Glutamatergic neuron (in vitro differentiated cells): ENCODE results near the gene TNIP1. TPM values are rescaled to one million over a fixed set of nuclear protein-coding genes. Genes with fewer than 3 reads are reported as not detected.

Source experiments
- DNase-seq: peaks from one replicate; pipeline ENCODE4 v3.0.0; 2022
- H3K27ac Mint-ChIP-seq: one replicate; pipeline ENCODE4 v1.8.0; 2020; ENCODE audit warnings: mild to moderate bottlenecking, mixed read lengths, inconsistent platforms; ENCODE audit not compliant: unreplicated experiment
- H3K27me3 Mint-ChIP-seq: one replicate; pipeline ENCODE4 v1.8.0; 2020; ENCODE audit warnings: mild to moderate bottlenecking, moderate library complexity, mixed read lengths, inconsistent platforms; ENCODE audit not compliant: unreplicated experiment
- H3K36me3 Mint-ChIP-seq: one replicate; pipeline ENCODE4 v1.8.0; 2020; ENCODE audit warnings: mild to moderate bottlenecking, mixed read lengths, inconsistent platforms; ENCODE audit not compliant: unreplicated experiment
- H3K4me1 Mint-ChIP-seq: one replicate; pipeline ENCODE4 v1.8.0; 2020; ENCODE audit warnings: mild to moderate bottlenecking, low read depth, mixed read lengths, inconsistent platforms; ENCODE audit not compliant: unreplicated experiment
- H3K4me3 Mint-ChIP-seq: one replicate; pipeline ENCODE4 v1.8.0; 2020; ENCODE audit warnings: mild to moderate bottlenecking, mixed read lengths, inconsistent platforms; ENCODE audit not compliant: unreplicated experiment
- H3K9me3 Mint-ChIP-seq: one replicate; pipeline ENCODE4 v1.8.0; 2020; ENCODE audit warnings: mild to moderate bottlenecking, moderate library complexity, mixed read lengths, inconsistent platforms; ENCODE audit not compliant: unreplicated experiment
- total RNA-seq: library from RNA; stranded (reverse); fragmentation: NEBNext Ultra II Directional; extraction: Animal tissue kit (Norgen Biotek cat#: 25700); gene quantifications from one replicate; pipeline ENCODE4 v1.2.1, GENCODE V29; 2021; ENCODE audit not compliant: unreplicated experiment
- TF ChIP-seq, protein P1 (sequence below): fragments of 200-600 bp; sonication (generic); IDR thresholded peaks from one replicate; pipeline ENCODE4 v1.5.0; 2021; ENCODE audit not compliant: partially characterized antibody, unreplicated experiment

The TNIP1 gene
- total RNA-seq, 1 donor from 2014 or later = 34.1 TPM

GRCh38 chr5:151038801-151039238 is 42.0 kb downstream of the TNIP1 start:
- no peaks in the 10 kb centered on the region for H3K27me3 Mint-ChIP-seq

DNA sequence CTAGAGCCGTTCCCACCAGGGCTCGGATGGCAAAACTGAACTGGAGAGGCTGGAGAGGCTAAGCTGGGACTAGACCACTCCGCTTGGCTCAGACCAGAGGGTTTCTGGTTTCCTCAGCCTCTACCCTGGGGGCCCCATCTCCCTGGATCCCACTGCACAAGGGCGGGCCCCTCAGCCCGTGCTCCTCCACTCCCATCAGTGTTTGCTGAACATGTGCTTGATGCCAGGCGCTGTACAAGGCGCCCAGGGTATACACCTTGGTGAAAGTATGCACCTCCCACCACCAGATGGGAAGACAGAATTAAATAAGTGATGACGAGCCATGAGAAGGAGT is 42.5 kb downstream of the TNIP1 start:
- TF ChIP-seq, protein P1, sequence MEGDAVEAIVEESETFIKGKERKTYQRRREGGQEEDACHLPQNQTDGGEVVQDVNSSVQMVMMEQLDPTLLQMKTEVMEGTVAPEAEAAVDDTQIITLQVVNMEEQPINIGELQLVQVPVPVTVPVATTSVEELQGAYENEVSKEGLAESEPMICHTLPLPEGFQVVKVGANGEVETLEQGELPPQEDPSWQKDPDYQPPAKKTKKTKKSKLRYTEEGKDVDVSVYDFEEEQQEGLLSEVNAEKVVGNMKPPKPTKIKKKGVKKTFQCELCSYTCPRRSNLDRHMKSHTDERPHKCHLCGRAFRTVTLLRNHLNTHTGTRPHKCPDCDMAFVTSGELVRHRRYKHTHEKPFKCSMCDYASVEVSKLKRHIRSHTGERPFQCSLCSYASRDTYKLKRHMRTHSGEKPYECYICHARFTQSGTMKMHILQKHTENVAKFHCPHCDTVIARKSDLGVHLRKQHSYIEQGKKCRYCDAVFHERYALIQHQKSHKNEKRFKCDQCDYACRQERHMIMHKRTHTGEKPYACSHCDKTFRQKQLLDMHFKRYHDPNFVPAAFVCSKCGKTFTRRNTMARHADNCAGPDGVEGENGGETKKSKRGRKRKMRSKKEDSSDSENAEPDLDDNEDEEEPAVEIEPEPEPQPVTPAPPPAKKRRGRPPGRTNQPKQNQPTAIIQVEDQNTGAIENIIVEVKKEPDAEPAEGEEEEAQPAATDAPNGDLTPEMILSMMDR = no peak
- Mint-ChIP-seq H3K36me3 (no peaks in the 10 kb centered on the region), H3K9me3 (no peaks in the 10 kb centered on the region), H3K27ac (no peak overlapping the region), H3K4me1 (peaks cover 1% of the 10 kb centered on the region), H3K4me3 (no peak overlapping the region), H3K27me3 (no peaks in the 10 kb centered on the region)
- no peak for DNase-seq

More at GRCh38 chr5:151038801-151039238, 42.0 kb downstream of the TNIP1 start:
- Mint-ChIP-seq H3K27ac (no peak overlapping the region), H3K9me3 (no peaks in the 10 kb centered on the region), H3K4me3 (no peak overlapping the region), H3K4me1 (peaks cover 1% of the 10 kb centered on the region), H3K36me3 (no peaks in the 10 kb centered on the region)
- TF ChIP-seq, protein P1 = no peak
- DNase-seq = no peak

DNA sequence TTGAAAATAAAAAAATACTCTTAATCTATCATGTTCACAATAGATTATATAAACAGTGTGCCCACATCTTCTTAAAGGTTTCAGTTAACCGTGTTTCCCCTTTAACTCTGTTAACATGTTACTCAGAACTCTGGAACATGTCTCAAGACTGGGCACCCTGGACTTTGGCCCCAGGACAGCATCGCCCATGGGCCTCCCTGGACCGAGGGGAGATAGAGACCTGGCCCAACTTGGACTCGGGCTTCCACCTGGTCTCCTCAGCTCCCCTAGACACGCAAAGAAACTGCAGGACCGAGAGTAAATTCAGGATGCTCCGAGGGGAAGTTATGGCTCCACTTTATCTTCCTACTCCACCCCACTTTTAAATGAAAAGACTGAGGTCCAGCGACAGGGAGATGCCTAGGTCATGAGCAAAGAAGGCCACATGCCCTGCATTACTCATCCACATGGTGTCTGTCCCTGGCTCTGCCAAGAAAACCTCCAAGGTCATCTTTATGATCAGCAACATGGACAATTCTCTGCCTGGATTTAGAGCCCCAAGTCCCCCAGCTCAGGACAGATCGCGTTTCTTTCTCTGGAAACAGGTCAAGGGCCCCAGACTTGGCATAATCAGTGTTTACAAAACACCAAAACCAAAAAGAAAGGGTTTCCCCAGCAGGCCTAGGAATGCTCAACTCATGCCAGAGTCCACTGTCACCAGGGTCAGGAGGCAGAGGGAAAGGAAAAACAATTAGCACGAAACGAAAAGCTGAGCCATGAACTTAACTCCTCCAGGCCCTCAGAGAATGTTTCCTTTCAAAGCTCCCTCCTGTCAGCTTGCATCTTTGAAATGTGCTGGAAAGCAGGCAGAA is 43.0 kb downstream of the TNIP1 start:
- Mint-ChIP-seq H3K4me1 (peaks cover 1% of the 10 kb centered on the region), H3K4me3 (no peak overlapping the region), H3K9me3 (no peaks in the 10 kb centered on the region), H3K36me3 (no peaks in the 10 kb centered on the region), H3K27me3 (no peaks in the 10 kb centered on the region), H3K27ac (no peak overlapping the region)
- TF ChIP-seq, protein P1 = no peak
- no peak for DNase-seq

- peaks cover 2% of the 10 kb centered on the region for H3K9me3 Mint-ChIP-seq
- H3K36me3 Mint-ChIP-seq = no peaks in the 10 kb centered on the region
- H3K4me1 Mint-ChIP-seq = peaks cover 1% of the 10 kb centered on the region
- no peak overlapping the region for H3K4me3 Mint-ChIP-seq
- DNase-seq = no peak
- no peak overlapping the region for H3K27ac Mint-ChIP-seq
- H3K27me3 Mint-ChIP-seq = no peaks in the 10 kb centered on the region
- TF ChIP-seq, protein P1 = no peak
Observed at GRCh38 chr5:151036556-151036955, 44.3 kb downstream of the TNIP1 start.
